Choroid plexus epithelial cell (primary cell): ENCODE data around the gene ASXL2.

Experiments
- DNase-seq: peaks from one replicate; pipeline ENCODE4 v3.0.0-alpha.2; 2010; ENCODE audit warnings: low read depth
- H3K4me3 ChIP-seq: 2 replicates; pipeline ENCODE4 v1.5.1; 2011; ENCODE audit warnings: low read depth, mild to moderate bottlenecking, control low read depth, low read length, moderate library complexity
- TF ChIP-seq, protein P1 (sequence below): conservative IDR thresholded peaks from 2 replicates; pipeline ENCODE4 v1.5.1; 2011; ENCODE audit warnings: low read depth, mild to moderate bottlenecking, control low read depth, inconsistent platforms, low read length, moderate library complexity

The ASXL2 gene

DNA sequence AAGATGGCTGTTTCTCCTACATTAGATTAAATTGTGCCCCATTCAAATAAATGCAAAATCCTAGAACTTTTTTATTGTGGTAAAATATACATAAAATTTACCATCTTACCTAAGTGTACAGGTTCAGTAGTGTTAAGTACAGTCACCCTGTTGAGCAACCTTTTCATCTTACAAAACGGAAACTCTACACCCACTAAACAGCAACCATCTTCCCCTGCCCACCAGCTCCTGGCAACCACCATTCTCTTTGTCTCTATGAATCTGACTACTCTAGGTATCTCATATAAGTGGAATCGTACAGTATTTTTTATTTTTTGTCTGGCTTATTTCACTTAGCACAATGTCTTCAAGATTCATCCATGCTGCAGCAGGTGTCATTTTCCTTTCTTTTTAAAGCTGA, 53.0 kb downstream of the ASXL2 start:
- no peak overlapping the region for H3K4me3 ChIP-seq
- TF ChIP-seq, protein P1, sequence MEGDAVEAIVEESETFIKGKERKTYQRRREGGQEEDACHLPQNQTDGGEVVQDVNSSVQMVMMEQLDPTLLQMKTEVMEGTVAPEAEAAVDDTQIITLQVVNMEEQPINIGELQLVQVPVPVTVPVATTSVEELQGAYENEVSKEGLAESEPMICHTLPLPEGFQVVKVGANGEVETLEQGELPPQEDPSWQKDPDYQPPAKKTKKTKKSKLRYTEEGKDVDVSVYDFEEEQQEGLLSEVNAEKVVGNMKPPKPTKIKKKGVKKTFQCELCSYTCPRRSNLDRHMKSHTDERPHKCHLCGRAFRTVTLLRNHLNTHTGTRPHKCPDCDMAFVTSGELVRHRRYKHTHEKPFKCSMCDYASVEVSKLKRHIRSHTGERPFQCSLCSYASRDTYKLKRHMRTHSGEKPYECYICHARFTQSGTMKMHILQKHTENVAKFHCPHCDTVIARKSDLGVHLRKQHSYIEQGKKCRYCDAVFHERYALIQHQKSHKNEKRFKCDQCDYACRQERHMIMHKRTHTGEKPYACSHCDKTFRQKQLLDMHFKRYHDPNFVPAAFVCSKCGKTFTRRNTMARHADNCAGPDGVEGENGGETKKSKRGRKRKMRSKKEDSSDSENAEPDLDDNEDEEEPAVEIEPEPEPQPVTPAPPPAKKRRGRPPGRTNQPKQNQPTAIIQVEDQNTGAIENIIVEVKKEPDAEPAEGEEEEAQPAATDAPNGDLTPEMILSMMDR = no peak
- DNase-seq = no peak

DNA sequence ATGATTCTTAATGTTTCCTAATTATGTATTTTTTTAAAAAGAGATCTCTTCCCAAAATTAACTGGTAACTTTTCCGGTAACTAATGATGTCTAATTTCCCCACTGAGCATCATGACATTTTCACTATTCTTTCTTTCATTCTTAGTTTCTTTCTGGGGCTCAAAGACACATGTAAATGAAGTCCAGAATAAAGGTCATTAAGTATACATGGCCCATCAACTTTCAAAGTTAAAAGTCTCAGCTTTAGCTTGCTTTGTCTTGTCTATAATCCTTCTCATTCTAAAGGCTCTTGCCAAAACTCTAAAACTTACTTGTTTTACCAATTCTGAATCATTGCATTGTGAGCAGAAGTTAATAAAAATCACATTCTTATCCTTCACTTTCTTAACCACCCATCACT, 53.6 kb downstream of the ASXL2 start:
- TF ChIP-seq, protein P1 = no peak
- DNase-seq = no peak
- no peak overlapping the region for H3K4me3 ChIP-seq

DNA sequence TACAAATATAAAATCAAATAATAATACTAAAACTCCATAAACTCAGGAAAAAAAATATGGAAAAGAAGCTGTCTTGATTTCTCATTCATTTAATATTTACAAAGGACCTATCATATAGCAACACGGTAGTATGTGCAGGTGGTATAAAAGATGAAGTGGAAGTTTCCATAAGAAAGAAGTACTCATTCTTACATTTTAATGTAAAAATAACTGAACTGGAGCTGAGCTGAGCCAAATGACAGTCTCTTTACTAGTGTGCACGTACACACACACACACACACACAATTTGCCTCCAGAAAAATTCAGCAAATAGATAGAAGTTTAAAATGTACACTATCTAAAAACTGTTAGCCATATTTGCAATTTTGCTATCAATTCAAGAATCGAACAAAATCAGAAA, 54.1 kb downstream of the ASXL2 start:
- H3K4me3 ChIP-seq = no peak overlapping the region
- DNase-seq = no peak
- TF ChIP-seq, protein P1 = no peak

DNA sequence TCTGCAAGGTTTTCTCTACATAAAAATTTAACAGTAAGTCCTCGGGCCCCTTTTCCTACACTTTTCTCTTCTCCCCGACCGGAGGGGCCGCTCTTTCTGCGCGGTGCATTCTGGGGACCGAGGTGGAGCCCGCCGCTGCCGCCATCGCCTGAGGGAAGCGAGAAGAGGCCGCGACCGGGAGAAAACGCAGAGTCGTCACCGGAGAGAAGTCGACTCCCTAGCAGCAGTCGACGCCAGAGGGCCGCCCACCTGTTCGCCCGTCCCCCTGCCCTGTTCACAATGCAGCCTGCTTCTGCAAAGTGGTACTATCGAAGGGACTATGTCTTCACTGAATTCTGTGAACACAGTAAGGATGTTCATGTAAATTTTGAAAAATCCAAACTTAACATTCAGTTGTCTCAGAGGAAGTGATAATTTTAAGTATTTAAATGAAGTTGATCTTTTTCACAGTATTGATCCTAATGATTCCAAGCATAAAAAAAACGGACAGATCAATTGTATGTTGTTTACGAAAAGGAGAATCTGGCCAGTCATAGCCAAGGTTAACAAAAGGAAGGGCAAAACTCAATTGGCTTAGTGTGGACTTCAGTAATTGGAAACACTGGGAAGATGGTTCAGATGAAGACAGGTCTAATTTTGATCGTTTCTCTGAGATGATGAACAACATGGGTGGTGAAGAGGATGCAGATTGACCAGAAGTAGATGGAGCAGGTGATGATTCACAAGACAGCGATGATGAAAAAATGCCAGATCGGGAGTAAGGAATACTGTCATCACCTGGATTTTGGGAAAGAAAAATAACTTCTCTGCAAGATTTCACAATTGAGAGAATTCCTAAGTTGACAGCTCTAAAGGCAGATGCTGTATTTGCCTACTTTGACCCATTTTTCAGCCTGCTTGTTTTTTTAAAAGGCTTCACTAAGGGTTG, 55.8 kb downstream of the ASXL2 start:
- peak overlapping the region; percentile 54 for H3K4me3 ChIP-seq
- DNase-seq = peak; percentile 34
- TF ChIP-seq, protein P1 = peak; percentile 32

DNA sequence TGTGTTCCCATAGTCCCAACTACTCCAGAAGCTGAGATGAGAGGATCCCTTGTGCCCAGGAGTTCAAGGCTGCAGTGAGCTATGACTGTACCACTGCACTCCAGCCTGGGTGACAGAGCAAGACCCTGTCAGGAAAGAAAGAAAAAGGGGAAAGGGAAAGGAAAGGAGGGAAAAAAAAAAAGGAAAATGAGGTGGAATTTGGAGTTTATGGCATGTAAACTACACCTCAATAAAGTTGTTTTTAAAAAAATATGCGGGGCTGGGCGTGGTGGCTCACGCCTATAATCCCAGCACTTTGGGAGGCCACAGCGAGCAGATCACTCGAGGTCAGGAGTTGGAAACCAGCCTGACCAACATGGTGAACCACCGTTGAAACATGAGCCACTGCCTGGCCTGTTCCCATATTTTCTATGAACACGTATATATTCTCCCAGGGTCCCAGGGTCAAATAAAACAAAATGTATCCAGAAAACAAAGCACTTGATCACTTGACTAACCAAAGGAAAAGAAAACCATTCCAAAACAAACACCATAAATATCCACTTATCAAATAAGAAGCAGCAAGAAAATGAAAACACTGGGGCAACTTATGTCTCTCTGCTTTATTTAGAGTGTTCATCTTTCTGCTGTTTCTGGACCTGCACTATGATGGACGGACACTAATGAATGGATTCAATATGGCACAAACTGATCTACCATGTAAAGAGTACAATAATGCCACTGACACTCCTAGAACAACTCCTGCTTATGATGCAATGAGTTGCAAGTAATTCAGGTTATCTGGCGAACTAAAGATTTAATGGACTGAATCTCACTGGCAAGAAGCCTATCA, 56.8 kb downstream of the ASXL2 start:
- TF ChIP-seq, protein P1 = no peak
- H3K4me3 ChIP-seq = peak overlapping the region; percentile 54

DNA sequence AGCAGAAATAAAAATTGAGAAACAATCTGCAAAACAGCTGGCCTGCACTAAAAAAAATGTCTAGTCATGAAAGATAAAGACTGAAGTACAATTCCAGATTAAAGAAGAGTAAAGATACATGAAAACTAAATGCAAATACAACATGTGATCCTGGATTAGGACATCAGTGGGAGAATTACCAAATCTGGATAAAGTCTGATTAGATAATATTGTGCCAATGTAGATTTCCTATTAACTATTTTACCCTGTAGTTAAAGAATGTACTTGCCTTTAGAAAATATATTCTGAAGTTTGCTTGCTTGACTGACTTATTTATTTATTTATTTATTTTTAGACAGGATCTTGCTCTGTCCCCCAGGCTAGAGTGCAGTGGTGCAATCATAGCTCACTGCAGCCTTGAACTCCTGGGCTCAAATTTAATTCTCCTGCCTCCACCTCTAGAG, 58.7 kb downstream of the ASXL2 start:
- DNase-seq = no peak
- no peak overlapping the region for H3K4me3 ChIP-seq
- TF ChIP-seq, protein P1 = no peak

More for the DNA sequence above, 56.8 kb downstream of the ASXL2 start:
- peak; percentile 75 for DNase-seq
